ENCODE data around the gene OLFML3.

OLFML3 gene

DNA sequence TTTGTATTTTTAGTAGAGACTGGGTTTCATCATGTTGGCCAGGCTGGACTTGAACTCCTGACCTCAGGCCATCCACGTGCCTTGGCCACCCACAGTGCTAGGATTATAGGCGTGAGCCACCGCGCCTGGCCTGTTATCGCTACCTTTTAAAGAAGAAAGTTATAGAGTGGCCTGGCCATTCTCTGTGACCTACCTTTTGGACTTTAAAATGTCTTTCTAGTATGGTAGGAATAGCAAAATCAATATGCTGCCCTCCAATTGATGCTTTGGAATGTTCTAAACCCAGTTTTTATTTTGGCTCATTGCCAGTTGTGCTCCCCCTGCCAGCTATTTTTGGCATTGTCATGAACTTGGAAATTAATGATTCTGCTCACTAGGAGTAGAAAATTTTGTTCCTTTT is 30.3 kb upstream of the OLFML3 start:
- no peak for DNase-seq (ENCODE audit: low spot score)

GRCh38 chr1:113950908-113951307 is 28.4 kb upstream of the OLFML3 start:
- DNase-seq (ENCODE audit: low spot score), result no peak

- DNase-seq (ENCODE audit: low spot score), result no peak
Observed at GRCh38 chr1:113951719-113952118, 27.6 kb upstream of the OLFML3 start.

- DNase-seq (ENCODE audit: low spot score), result no peak
Observed at GRCh38 chr1:113957984-113958383, 21.3 kb upstream of the OLFML3 start.

DNA sequence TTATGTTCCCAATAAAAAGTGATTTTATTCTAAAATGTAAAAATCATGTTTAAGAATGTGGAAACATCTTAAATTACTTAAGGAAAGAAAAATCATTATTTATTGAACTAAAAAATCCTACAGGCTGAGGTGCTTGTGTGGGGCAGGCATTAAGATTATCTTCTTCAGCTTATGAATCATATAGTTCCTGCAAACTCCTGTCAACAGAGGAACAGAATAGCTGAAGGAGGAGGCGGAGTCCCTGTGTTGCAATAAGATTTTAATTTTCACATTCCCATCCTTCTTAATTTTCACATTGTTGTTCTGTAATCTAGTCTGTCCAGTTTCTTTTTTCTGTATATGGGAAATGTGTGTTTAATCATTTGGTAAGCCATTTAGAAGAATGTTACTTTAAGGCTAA is 20.6 kb upstream of the OLFML3 start:
- no peak for DNase-seq (ENCODE audit: low spot score)

DNA sequence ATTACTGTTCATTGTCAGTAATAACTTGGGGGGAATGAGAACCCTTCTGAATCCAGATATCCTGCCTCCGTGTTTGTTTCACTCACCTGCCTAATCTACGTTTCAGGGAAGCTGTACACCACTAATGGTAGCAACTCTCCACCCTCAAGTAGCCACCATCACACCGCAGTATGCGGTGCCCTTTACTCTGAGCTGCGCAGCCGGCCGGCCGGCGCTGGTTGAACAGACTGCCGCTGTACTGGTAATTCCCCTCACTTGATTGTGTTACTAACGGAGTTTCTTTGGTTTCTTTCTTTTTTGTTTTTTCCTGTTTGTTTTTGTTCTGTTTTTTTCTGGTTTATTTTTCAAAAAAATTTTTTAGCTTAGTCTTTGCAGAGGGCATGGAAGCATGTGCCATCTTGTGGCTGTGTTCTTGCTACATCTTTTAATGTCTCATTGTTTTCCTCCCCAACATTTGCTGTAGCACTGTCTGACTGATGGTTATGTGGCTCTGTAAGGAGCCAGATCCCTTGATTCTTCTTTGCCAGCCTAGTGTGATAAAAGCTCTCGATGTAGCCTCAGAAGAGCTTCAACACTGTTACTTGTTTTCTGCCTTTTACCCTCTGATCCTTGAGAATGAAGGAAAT is 15.9 kb upstream of the OLFML3 start:
- DNase-seq (ENCODE audit: low spot score), result no peak

GRCh38 chr1:113965703-113966412 is 13.4 kb upstream of the OLFML3 start:
- DNase-seq (ENCODE audit: low spot score), result no peak

DNA sequence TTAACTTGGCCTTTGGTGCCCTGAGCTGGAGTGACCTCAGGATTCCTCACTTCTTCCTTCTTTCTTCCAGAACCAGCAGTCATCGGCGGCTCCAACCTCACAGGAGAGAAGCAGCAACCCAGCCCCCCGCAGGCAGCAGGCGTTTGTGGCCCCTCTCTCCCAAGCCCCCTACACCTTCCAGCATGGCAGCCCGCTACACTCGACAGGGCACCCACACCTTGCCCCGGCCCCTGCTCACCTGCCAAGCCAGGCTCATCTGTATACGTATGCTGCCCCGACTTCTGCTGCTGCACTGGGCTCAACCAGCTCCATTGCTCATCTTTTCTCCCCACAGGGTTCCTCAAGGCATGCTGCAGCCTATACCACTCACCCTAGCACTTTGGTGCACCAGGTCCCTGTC is 6.3 kb upstream of the OLFML3 start:
- no peak for DNase-seq (ENCODE audit: low spot score)

- DNase-seq (ENCODE audit: low spot score), result peak; percentile 21
Observed at GRCh38 chr1:113975211-113975895, 3.9 kb upstream of the OLFML3 start.

GRCh38 chr1:113976609-113977278 is 2.5 kb upstream of the OLFML3 start:
- DNase-seq (ENCODE audit: low spot score), result peak; percentile 73

DNA sequence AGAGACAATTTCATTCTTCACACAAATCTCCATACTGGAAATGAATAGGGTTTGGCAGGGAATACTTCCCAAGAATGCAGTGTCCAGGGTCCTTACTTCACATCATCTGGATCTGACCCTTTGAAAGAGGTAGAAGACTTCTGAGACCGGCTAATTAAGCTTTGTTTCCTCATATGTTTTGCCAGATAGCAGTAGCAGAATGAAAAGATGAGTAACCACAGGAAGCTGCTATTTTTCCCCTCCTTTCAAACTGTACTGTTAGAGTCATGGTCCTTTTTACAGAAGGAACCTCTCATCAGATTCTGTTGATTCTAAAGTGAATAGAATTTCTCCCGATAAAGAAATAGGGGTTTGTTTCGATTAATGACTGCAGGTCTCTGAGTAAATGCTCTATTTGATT is 1.4 kb upstream of the OLFML3 start:
- no peak for DNase-seq (ENCODE audit: low spot score)

DNA sequence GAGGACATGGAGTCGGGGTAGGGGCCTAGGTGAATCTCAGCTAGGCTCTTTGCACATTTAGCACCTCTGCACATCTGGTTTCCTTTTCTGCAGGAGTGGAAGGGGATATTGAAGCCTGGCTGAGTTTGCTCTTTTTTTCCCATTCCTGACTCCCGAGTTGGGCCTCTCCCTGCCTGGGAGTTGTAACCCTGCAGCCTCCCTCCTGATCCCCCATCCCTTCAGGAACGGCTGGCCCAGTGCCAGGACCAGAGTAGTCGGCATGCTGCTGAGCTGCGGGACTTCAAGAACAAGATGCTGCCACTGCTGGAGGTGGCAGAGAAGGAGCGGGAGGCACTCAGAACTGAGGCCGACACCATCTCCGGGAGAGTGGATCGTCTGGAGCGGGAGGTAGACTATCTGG is 836 bp downstream of the OLFML3 start:
- no peak for DNase-seq (ENCODE audit: low spot score)

DNA sequence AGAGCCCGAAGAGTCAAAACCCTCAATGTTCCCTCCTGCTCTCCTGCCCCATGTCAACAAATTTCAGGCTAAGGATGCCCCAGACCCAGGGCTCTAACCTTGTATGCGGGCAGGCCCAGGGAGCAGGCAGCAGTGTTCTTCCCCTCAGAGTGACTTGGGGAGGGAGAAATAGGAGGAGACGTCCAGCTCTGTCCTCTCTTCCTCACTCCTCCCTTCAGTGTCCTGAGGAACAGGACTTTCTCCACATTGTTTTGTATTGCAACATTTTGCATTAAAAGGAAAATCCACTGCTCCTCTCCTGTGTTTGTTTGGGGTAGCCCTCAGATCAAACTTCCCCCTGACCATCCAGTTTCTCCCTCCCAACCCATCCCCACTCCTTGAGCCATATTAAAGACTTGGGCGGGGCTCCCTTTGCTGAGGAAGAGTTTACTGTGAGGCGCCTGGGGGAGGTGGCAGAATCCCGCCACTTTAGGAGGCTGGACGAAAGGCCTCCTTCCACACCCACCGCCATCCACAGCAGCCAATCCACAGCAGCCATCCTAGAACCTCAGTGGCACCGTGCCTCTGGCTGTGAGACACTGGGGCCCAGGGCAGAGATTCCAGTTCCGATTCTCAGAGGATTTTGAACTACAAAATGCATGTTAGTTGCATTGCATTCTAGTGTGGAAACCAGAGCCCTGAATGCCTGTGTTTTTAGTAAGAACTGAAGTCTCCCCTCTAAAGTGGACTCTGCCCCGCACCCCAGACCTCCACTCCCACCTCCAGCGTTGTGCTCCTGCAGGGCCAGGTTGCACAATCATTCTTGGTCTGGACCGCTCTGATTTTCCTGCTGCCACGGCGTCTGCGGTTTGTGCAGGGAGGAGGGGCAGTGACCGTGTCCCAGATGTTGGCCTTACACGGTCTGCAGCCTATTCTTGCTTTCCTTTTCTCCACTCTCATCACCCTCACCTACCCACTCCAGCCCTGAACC is 3.0 kb downstream of the OLFML3 start:
- peak; percentile 59 for DNase-seq (ENCODE audit: low spot score)

DNA sequence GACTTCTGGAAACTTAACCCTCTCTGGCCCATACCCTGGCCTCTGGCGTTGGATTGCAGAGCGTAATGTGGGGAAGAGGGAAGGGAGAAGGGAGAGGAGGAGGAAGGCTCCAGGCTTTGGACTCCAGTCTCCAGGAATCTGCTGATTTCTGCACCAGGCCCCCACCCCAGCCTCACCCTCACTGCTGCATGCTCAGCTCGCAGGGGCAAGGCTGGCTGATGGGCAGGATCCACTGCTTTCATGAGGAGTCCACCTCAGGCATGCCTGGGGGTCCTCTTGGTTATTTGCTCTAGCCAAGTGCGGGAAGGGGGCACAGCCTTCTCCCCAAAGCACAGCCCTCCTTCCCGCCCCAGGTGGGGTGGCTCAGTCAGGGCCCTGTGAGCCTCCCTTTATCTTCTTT is 3.7 kb downstream of the OLFML3 start:
- DNase-seq (ENCODE audit: low spot score), result no peak

DNA sequence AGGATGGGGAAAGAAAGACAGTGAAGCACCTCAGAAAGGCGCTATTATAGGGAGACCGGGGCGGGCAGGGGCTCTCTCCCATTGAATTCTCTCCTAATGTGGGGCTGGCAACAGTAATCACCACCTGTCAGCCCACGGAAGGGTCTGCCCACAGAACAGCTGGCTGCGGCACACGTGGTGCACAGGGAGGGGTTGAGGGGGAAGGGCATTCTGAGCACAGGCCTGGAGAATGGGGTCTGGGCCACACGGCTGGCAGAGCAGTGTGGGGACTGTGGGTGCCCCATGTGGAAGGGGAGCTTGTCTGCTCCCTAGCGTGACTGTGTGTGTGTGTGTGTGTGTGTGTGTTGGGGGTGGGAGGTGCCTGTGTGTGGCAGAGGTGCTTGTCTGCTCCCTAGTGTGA is 4.1 kb downstream of the OLFML3 start:
- no peak for DNase-seq (ENCODE audit: low spot score)

DNA sequence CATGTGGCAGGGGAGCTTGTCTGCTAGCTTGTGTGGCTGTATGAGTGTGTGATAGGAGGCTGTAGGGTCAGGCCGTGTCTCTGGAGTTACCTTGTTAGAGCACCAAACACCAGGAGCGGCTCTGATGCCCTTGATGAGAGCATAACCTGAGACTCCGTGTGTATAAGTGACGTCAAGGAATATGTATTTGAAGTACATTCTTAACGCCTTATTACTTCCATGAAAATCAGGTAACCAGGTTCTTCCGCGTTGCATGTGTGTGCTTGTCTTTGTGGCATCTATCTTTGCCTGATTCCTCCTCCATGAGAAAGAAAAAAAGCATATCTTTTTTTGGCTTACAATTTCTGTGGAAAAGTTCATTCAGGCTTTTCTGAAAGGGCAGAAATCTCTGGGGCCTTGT is 4.6 kb downstream of the OLFML3 start:
- DNase-seq (ENCODE audit: low spot score), result no peak

- DNase-seq (ENCODE audit: low spot score), result no peak
Observed at GRCh38 chr1:113984710-113985109, 5.4 kb downstream of the OLFML3 start.

- DNase-seq (ENCODE audit: low spot score), result no peak
Observed at GRCh38 chr1:113986802-113987201, 7.5 kb downstream of the OLFML3 start.

DNA sequence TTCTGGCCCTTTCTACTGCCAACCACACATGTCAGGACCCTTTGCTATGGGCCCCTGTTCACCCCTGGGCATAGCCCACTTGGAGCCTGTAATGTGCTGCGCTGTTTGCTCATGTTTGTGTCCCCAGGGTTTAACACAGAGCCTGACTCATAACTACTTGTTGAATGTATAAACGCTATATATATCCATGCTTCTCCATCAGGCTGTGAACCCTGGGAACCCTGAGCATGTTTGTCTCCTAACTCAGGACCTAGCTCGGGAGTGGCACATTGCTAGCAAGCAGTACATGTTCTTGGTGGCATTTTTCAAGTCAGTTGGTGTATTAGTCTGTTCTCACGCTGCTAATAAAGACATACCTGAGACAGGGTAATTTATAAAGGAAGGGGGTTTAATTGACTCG is 8.0 kb downstream of the OLFML3 start:
- no peak for DNase-seq (ENCODE audit: low spot score)

GRCh38 chr1:113990530-113990929 is 11.3 kb downstream of the OLFML3 start:
- DNase-seq (ENCODE audit: low spot score), result no peak

GRCh38 chr1:113990961-113991360 is 11.7 kb downstream of the OLFML3 start:
- DNase-seq (ENCODE audit: low spot score), result no peak
